Measurements from ENCODE around the gene ATP7B.

- TF ChIP-seq POLR2A (IDR thresholded peaks at IDR 0.05; ENCODE audit: low read length), result no peak
- no peak for TF ChIP-seq GATA1 (IDR thresholded peaks at IDR 0.05; ENCODE audit: low read depth, low read length)
These were observed 36.2 kb upstream of the ATP7B start for GRCh38 chr13:52047463-52047862.
